Ovary (tissue), 9 donors: Measurements from ENCODE around the gene P2RY8. TPM values are rescaled to one million over a fixed set of nuclear protein-coding genes. Genes with fewer than 3 reads are reported as not detected.
"Not testable (repeated sequence)": the region's sequence is repeated elsewhere in the genome, so short reads cannot be mapped to it uniquely, and the experiment has no call there.

Experiments used
- DNase-seq, 5 donors: peaks; one replicate each; pipeline ENCODE4 v3.0.0-alpha.2; 2019 to 2020
- H3K27ac ChIP-seq, 2 donors: fragments of 200-600 bp; one replicate each; pipeline versions ENCODE4 v1.5.1 to v1.8.0; 2019 to 2022
- H3K27me3 ChIP-seq: fragments of 200-600 bp; one replicate; pipeline ENCODE4 v1.8.0; 2022
- H3K36me3 ChIP-seq: fragments of 200-600 bp; sonication (generic); one replicate; pipeline ENCODE4 v1.5.1; 2019
- H3K4me1 ChIP-seq: one replicate; pipeline ENCODE4 v1.8.1; 2013; ENCODE audit warnings: mild to moderate bottlenecking, moderate library complexity; ENCODE audit not compliant: insufficient read depth
- H3K4me3 ChIP-seq: fragments of 200-600 bp; sonication (generic); one replicate; pipeline ENCODE4 v1.5.1; 2017
- H3K9me3 ChIP-seq, 2 donors: fragments of 200-600 bp in 1 of 2; sonication (generic) in 1 of 2; one replicate each; pipeline versions ENCODE4 v1.5.1 to v1.8.1; 2013 to 2019; ENCODE audit warnings: mild to moderate bottlenecking in 1 of 2, moderate library complexity in 1 of 2
- CTCF ChIP-seq, 3 donors: fragments of 450-650 bp in 2 of 3; fragments of 200-600 bp in 1 of 3; IDR thresholded peaks; one replicate each; pipeline versions ENCODE4 v1.5.1 to v1.8.0; 2016 to 2022; ENCODE audit warnings: antibody characterized with exemption in 3 of 3, mild to moderate bottlenecking in 1 of 3
- EP300 ChIP-seq: sonication (generic); formaldehyde crosslinking; IDR thresholded peaks from one replicate; pipeline ENCODE4 v1.6.1; 2017; ENCODE audit warnings: antibody characterized with exemption
- POLR2A ChIP-seq: fragments of 450-650 bp; IDR thresholded peaks from one replicate; pipeline ENCODE4 v1.6.1; 2017; ENCODE audit warnings: antibody characterized with exemption, mild to moderate bottlenecking, moderate library complexity
- WGBS, 3 donors: extraction: QIAGEN DNeasy Blood & Tissue Kit in 1 of 3; methylation state at CpG; one replicate each; pipeline versions ENCODE4 v1.1.5 to v1.1.7; 2013 to 2017; 5-methylcytosine and 5-hydroxymethylcytosine counted together
- intact Hi-C, 4 donors: fragments of 100-400 bp; cut with DNase I; formaldehyde crosslinking; loops; one replicate each; pipeline versions ENCODE4 v1.11.0 to v1.15.1; 2022 to 2023
- polyA plus RNA-seq, 2 donors: library from polyadenylated mRNA; stranded (reverse); fragments of 200-250 nt in 1 of 2; fragments of 350-450 nt in 1 of 2; fragmentation: Illumina TruSeq in 1 of 2; extraction: RNeasy Lipid Tissue Mini Kit (QIAGEN cat#74804) in 1 of 2; gene quantifications; one replicate each; pipeline ENCODE4 v1.2.3, GENCODE V29; 2013 to 2014
- total RNA-seq, 7 donors: library from RNA; depleted of rRNA in 2 of 7; stranded (reverse); fragments of >200 nt in 2 of 7; fragmentation: NEBNext Ultra II Directional in 3 of 7; extraction: Animal tissue kit (Norgen Biotek cat#: 25700) in 3 of 7; gene quantifications; one replicate each; pipeline versions ENCODE4 v1.1.0 to v1.2.4, GENCODE V29; 2016 to 2023
- donor health status: DM: no; HTN: no; CAD: no; lungs with moderate emphysema.
- donor health status: DM: no; HTN: no; CAD: no.
- donor health status: Bipolar disorder and iron deficiency.
- donor health status: DM: yes; HTN: yes; CAD: no.
- donor health status: DM: no; HTN: no; CAD: no.
- donor health status: DM: yes; HTN: yes; CAD: no.

Gene P2RY8
- total and polyA plus RNA-seq, 9 donors: 0.48 to 1.4 (median 0.99) TPM

- Histone ChIP-seq H3K27me3 (no peaks in the 10 kb centered on the region), H3K27ac (no peak overlapping the region), H3K4me1 (no peaks in the 10 kb centered on the region), H3K36me3 (no peaks in the 10 kb centered on the region), H3K9me3 (no peaks in the 10 kb centered on the region), H3K4me3 (no peak overlapping the region)
- DNase-seq: no peak
- intact Hi-C loops: no loop called here
- WGBS, 3 donors: 77 to 82% (median 81%) methylated on average over 5 of the region's 5 CpGs
- TF ChIP-seq CTCF (IDR thresholded peaks at IDR 0.05) (no peak), POLR2A (no peak), EP300 (no peak)
Observed at GRCh38 chrX:1486177-1486576, 50.8 kb downstream of the P2RY8 start.

GRCh38 chrX:1485033-1485432 is 52.0 kb downstream of the P2RY8 start:
- H3K27me3 ChIP-seq: no peaks in the 10 kb centered on the region
- WGBS, 3 donors: 87 to 91% (median 90%) methylated on average over 9 of the region's 9 CpGs
- no peak overlapping the region for H3K27ac ChIP-seq
- no peaks in the 10 kb centered on the region for H3K4me1 ChIP-seq
- no peak overlapping the region for H3K4me3 ChIP-seq
- no peak for DNase-seq
- TF ChIP-seq CTCF (IDR thresholded peaks at IDR 0.05): no peak
- no peaks in the 10 kb centered on the region for H3K36me3 ChIP-seq
- intact Hi-C loops: no loop called here
- H3K9me3 ChIP-seq: no peaks in the 10 kb centered on the region

GRCh38 chrX:1484638-1485019 is 52.4 kb downstream of the P2RY8 start:
- intact Hi-C loops: no loop called here
- no peak for DNase-seq
- Histone ChIP-seq H3K36me3 (no peaks in the 10 kb centered on the region), H3K27me3 (no peaks in the 10 kb centered on the region), H3K9me3 (no peaks in the 10 kb centered on the region), H3K4me3 (no peak overlapping the region), H3K4me1 (no peaks in the 10 kb centered on the region), H3K27ac (no peak overlapping the region)
- 71 to 81% (median 80%) methylated on average over 5 of the region's 5 CpGs for WGBS, 3 donors
- TF ChIP-seq EP300 (no peak), POLR2A (no peak), CTCF (IDR thresholded peaks at IDR 0.05) (no peak)

GRCh38 chrX:1483843-1484637 is 52.9 kb downstream of the P2RY8 start:
- Histone ChIP-seq H3K9me3 (no peaks in the 10 kb centered on the region), H3K36me3 (no peaks in the 10 kb centered on the region), H3K4me1 (no peaks in the 10 kb centered on the region), H3K27me3 (no peaks in the 10 kb centered on the region), H3K27ac (no peak overlapping the region), H3K4me3 (no peak overlapping the region)
- 78 to 83% (median 81%) methylated on average over 15 of the region's 15 CpGs for WGBS, 3 donors
- TF ChIP-seq POLR2A (no peak), EP300 (no peak), CTCF (IDR thresholded peaks at IDR 0.05) (no peak)
- intact Hi-C loops: no loop called here
- DNase-seq: no peak

GRCh38 chrX:1482530-1482928 is 54.5 kb downstream of the P2RY8 start:
- H3K36me3 ChIP-seq, H3K4me3 ChIP-seq, DNase-seq, H3K4me1 ChIP-seq, H3K27me3 ChIP-seq, intact Hi-C loops, H3K27ac ChIP-seq, H3K9me3 ChIP-seq: not testable (repeated sequence)
- WGBS, 3 donors: 89 to 100% methylated on average over 1 of the region's 2 CpGs; no CpG with 5 or more reads in 1 of the 3 donors
